Cardiac septum (tissue), 1 donor: ENCODE results near the gene PGC. TPM values are rescaled to one million over a fixed set of nuclear protein-coding genes. Genes with fewer than 3 reads are reported as not detected.

Experiments
- DNase-seq: peaks from one replicate; pipeline ENCODE4 v3.0.0-alpha.2; 2020; ENCODE audit warnings: low spot score
- intact Hi-C: fragments of 100-400 bp; cut with DNase I; formaldehyde crosslinking; loops from one replicate; pipeline ENCODE4 v1.14.0; 2022
- total RNA-seq: library from RNA; stranded (reverse); fragmentation: NEBNext Ultra II Directional; extraction: Animal tissue kit (Norgen Biotek cat#: 25700); gene quantifications from one replicate; pipeline ENCODE4 v1.2.1, GENCODE V29; 2021
- donor health status: DM: no; HTN: no; CAD: no.

PGC gene
- total RNA-seq, 1 donor from 2014 or later = not detected

DNA sequence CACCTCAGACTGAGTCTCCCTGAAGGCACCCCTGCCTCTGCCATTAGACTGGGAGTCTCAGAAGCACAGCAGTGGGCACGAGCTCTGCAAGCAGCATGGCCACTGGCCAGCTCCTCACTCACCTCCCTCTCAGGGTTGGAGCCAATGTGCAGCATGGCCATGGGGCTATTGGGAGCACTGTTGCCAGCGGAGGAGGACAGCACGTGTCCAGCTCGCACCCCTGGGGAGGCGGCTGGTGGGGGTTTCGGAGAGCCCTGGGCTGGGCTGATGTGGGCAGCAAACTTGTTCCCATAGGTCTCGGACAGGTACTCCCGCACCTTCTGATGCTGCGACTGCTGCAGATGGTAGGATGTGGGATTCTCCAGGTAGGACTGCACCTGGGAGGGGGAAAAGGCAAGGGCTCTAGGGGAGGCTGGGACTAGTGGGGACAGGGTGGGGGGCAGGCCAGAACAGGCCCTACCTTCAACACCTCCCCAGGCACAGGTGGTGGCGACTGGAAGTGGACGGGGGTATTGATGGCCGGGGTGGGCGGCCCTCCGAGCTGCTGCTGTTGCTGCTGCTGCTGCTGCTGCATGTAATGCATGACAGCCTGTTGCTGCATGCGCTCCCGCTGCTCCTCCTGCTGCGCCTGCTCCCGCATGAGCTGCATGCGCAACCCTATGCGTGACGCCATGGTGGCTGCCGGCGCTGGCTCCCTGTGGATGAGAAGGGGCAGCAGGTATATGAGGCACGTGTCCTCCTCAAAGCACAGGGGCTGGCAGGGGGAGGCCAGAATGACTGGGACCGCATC is 56.5 kb downstream of the PGC start:
- intact Hi-C loops = no loop called here
- DNase-seq = no peak

DNA sequence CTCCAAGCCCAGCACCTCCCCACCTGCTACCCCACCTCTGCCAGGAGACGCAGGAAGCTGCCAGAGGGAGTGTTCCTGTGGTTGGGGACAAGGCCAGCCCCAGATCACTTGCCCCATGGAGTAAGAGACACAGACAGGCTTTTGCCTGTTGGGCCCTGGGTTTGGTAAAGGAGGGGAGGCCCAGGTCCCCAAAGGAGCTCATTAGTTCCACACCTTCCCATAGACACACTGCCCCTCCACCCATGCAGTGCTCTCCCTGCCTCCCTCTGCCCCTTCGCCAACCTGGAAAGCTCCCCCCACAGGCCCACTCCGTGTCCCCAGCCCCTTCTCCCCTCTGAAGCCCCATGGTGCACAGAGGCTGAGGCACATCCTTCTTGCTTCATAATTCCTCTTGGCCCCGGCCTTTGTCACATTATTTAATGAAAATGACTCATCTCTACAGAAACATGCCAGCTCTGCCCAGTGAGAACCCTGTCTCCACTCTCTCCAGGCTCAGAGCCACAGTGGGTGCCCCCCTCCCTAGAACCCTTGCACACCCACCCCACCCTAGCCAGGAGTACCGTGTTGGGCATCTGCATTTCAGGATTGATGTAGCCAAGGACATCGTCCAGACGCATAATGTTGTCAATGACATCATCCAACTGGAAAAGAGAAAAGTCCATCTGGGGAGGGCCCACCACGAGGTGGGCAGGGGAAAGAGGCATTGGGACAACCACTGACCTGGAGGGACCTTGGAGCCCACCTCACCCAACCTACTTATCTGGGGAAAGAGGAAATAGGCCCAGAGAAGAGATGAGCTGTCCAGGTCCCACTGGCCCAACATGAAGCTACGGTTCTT is 57.8 kb downstream of the PGC start:
- intact Hi-C loops = loop anchor here (5.0 kb wide), 1 partner anchor 88 kb away; the partner anchor contains the start of gene FRS3
- DNase-seq = no peak

DNA sequence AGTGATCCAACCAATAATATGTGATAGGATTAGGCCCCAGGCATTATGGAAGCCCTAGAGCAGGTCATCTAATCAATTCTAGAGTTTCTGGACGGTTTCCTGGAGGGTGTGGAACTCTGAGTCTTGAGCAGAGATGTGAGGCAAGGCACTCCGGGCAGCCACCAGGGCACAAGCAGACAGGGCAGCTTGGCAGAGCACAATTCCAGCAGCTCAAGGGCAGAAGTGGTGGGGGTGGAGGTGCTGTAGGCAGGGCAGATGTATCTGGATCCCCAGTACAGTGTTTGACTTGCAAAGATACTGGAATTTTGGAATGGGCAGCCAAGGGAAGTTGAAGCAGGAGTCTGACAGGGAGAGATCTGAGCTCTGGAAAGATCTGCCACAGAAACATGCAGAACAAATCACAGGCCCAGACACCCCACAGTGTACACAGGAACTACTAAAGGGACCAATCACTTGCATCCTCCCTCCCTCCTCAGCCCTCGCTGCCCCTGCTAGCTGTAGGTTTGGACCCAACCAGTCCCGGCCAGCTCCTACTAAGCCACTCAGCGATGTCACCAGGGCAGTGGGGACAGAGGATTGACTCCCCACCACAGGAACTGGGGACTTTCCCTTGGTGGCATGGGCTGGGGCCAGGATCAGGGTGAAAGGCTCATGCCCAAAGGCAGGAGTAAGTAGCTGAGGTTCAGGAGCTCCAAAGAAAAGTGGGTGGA is 58.8 kb downstream of the PGC start:
- intact Hi-C loops = loop anchor here (5.0 kb wide), 1 partner anchor 89 kb away; the partner anchor contains the start of gene FRS3
- no peak for DNase-seq

DNA sequence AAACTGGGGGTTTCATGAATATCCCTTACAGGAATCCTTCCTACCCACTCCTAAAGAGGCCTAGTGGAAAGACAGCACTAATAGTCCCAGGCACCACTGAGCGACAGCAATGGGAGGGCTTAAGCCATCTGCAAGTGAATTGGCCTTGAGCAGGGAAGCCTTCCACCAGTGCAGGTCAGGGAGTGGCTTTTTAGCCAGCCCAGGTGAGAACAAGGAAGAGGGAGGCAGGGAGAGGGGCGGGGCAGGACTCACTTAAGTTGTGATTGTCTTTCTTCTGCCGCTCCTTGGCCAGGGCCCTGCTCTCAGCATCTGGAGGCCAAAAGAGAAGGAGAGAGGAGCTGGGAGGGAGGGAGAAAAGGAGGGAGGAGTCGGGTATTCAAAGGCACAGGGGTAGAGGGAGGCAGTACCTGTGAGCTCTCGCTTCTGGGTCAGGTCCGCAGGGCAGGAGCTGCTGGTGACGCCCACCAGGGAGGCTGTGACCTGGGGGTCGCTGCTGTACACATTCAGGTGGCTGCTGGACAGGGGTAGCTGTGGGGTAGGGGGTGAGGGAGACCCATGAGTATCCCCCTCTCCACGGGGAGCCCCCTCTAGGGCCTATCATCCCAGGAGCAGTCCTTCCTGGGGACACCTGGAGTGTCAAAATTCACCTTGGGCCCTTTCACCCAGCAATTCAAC is 59.6 kb downstream of the PGC start:
- intact Hi-C loops = loop anchor here (5.0 kb wide), 1 partner anchor 90 kb away; the partner anchor contains the start of gene FRS3
- DNase-seq = no peak

Other genes with a start within 250 kb of the PGC start
- 20.3 TPM for gene FOXP4, start 201.0 kb downstream of the PGC start, total RNA-seq
- gene MDFI, start 108.9 kb downstream of the PGC start, total RNA-seq = 4.3 TPM
- gene TFEB, start 11.8 kb downstream of the PGC start, total RNA-seq = 45.6 TPM
- gene FRS3, start 32.5 kb upstream of the PGC start, total RNA-seq = 5.7 TPM
- gene PRICKLE4, start 33.4 kb upstream of the PGC start, total RNA-seq = 1.7 TPM
- gene TOMM6, start 40.3 kb upstream of the PGC start, total RNA-seq = 127 TPM
- gene USP49, start 148.0 kb upstream of the PGC start, total RNA-seq = 1.7 TPM
- gene MED20, start 173.7 kb upstream of the PGC start, total RNA-seq = 16.5 TPM
- gene BYSL, start 174.1 kb upstream of the PGC start, total RNA-seq = 11.3 TPM
- 33.5 TPM for gene CCND3, start 194.4 kb upstream of the PGC start, total RNA-seq